ENCODE results near the gene GRK5.

DNA sequence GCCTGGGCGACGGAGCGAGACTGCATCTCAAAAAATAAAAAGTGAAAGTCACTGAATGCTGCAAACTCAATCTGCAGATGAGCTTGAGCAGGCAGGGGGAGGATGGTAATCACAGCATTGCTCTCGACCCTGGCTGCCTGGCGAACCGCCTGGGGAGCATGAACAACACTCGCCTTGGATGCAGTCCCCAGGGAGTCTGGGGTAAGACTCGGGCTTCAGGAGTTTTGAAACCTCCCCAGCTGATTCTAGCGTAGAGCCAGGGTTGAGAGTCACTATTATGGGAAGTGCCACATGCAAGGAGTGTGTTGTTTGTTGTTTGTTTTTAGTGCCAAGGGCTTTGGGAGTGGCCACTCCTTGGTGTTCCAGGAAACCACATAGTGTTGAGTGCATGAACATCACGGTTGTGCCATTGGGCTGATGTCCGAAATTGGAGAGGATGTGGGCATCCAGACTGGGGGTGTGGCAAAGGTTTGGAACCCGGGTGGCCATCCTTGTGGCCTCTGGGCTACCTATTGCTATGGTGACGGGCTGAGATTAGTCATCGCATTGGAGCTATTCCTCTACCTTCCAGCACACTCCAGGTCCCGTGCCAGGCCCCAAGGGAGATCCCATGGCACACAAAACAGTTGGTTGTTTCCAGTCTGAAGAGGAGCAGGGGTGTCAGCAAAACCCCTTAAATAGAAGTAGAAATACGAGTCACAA is 242.5 kb downstream of the GRK5 start:
- TF ChIP-seq EZH2 (IDR thresholded peaks at IDR 0.05; ENCODE audit: insufficient read depth, poor library complexity, severe bottlenecking) (no peak), EZH2phosphoT487 (IDR thresholded peaks at IDR 0.05; ENCODE audit: insufficient read depth, low read depth) (no peak)
